Measurements from ENCODE around the gene MED26.

The MED26 gene

DNA sequence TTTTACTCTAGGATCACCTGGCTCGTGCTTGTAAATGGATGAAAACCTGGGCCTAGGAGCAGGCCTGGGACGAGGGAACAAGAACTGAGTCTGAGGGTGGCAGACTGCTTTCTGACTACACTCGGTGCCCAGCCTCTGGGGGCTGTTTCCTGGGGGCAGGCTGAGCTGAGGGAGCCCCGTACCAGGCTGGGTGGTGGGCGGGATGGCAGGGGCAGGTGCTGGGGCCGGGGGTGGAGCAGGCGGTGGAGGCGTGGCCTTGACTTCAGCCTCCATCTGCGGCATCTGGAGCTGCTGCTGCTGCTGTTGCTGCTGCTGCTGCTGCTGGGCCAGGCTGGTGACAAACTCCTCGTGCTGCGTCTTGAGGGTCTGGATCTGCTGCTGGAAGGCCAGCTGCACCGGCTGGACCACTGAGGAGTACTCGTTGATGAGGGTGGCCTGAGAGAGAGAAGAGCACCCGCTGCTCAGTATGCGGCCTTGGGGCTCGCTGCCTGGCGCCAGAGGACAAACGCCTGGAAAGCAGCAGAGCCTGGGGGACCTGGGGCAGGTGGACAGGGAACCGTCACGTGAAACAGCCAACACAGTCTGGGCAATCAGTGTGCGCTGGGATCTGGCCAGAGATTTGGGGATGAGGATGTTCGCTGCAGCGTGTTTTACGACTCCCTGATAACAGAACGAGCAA, 98.4 kb downstream of the MED26 start:
- Histone ChIP-seq H3K27me3 (replicated peaks in 2 of 5; ENCODE audit: control insufficient read depth in 4 of 5, insufficient read depth in 5 of 5, low read length in 4 of 5) (no peaks in the 10 kb centered on the region), H3K4me1 (ENCODE audit: control extremely low read depth in 1 of 4, control insufficient read depth in 4 of 4, insufficient read depth in 4 of 4, low read length in 3 of 4) (no peaks in the 10 kb centered on the region), H3K9me3 (ENCODE audit: control extremely low read depth in 1 of 5, control insufficient read depth in 4 of 5, insufficient read depth in 2 of 5, low read depth in 1 of 5, low read length in 4 of 5) (no peaks in the 10 kb centered on the region), H3K27ac (ENCODE audit: insufficient read depth in 1 of 2, low read depth in 1 of 2, low read length in 2 of 2, poor library complexity in 1 of 2, severe bottlenecking in 2 of 2) (peak overlapping the region in 1 of 2 experiments; percentile 14), H3K4me3 (ENCODE audit: control insufficient read depth in 1 of 7, extremely low read depth in 1 of 7, insufficient read depth in 4 of 7, low read depth in 2 of 7, low read length in 6 of 7) (no peak overlapping the region), H3K36me3 (ENCODE audit: control insufficient read depth in 4 of 4, insufficient read depth in 4 of 4, low read length in 3 of 4) (peaks cover 15 to 96% (median 78%) of the 10 kb centered on the region in 4 experiments)
- ChIA-PET POLR2A (no interaction called here), CTCF (no interaction called here)
- no peak for DNase-seq
- 96% methylated on average over 23 of the region's 25 CpGs for WGBS (ENCODE audit: insufficient coverage)

DNA sequence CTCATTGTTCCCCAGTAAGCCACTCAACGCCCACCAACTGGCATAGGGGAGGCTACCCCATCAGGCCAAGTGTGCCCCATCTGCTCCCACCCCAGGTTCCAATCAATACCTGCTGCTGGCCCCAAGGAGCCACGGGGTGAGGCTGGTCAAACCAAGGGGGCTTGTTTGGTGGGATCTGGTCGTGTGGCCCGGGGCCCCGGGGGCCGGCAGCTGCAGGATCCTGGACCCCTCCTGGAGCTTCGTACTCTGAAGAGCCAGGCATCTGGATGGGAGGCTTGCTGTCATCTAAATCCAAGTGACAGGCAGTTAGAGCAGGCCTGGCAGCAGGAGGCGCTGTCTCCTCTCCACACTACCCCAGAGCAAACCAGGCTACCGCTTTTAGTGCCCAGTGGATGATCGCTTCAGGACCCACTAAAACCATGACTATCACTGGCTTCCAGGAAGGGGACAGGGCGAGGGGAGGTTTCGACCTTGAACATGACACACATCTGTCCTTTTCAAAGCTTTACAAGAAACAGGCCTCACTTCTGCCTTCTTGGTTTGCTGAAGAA, 100.0 kb downstream of the MED26 start:
- 98% methylated on average over 10 of the region's 12 CpGs for WGBS (ENCODE audit: insufficient coverage)
- DNase-seq, result peak; percentile 47 to 70 (median 63)
- CTCF ChIA-PET, result interaction anchor here (0.9 to 1.7 kb wide), 5 partner anchors 9 to 189 kb away, joined by 3 to 6 read pairs (median 3); no protein-coding TSS in a partner anchor

DNA sequence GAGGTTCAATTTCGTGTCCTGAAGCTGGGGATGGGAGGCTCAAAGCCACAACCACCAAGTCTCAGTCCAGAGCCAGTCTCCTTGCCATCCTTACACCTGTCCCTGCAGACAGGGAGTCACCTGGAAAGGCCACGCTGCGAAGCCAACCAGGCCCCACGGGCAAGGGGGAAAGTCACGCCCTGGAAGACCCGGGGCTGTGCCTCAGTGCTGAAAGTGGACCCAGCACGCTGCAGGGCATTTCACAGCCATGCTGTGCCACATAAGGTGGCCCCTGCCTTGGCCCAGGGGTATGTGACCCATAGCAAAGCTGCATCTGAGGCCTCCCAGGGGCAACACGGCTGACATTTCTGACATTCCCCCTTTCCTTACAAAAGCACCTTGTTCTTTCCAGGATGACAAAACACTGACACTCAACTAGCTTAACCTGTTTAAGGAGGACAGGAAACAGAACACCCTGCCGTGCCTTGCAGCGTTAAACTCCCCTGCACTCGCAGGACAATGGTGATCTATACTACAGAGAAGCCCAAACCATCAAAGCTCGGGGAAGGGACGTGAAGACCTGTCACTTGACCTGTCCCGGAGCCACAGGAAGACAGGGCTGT, 100.6 kb downstream of the MED26 start:
- Histone ChIP-seq H3K4me3 (ENCODE audit: control insufficient read depth in 1 of 7, extremely low read depth in 1 of 7, insufficient read depth in 4 of 7, low read depth in 2 of 7, low read length in 6 of 7) (no peak overlapping the region), H3K27me3 (replicated peaks in 2 of 5; ENCODE audit: control insufficient read depth in 4 of 5, insufficient read depth in 5 of 5, low read length in 4 of 5) (no peaks in the 10 kb centered on the region), H3K27ac (ENCODE audit: insufficient read depth in 1 of 2, low read depth in 1 of 2, low read length in 2 of 2, poor library complexity in 1 of 2, severe bottlenecking in 2 of 2) (no peak overlapping the region), H3K9me3 (ENCODE audit: control extremely low read depth in 1 of 5, control insufficient read depth in 4 of 5, insufficient read depth in 2 of 5, low read depth in 1 of 5, low read length in 4 of 5) (no peaks in the 10 kb centered on the region), H3K4me1 (ENCODE audit: control extremely low read depth in 1 of 4, control insufficient read depth in 4 of 4, insufficient read depth in 4 of 4, low read length in 3 of 4) (no peaks in the 10 kb centered on the region), H3K36me3 (ENCODE audit: control insufficient read depth in 4 of 4, insufficient read depth in 4 of 4, low read length in 3 of 4) (peaks cover 15 to 96% (median 76%) of the 10 kb centered on the region in 4 experiments)
- DNase-seq, result no peak
- 90% methylated on average over 12 of the region's 14 CpGs for WGBS (ENCODE audit: insufficient coverage)
- ChIA-PET POLR2A (no interaction called here), CTCF (interaction anchor here (0.7 to 1.7 kb wide), 5 partner anchors 9 to 601 kb away, joined by 3 to 6 read pairs (median 3); no protein-coding TSS in a partner anchor)

More for the DNA sequence above, 100.0 kb downstream of the MED26 start:
- H3K27me3 ChIP-seq (replicated peaks in 2 of 5; ENCODE audit: control insufficient read depth in 4 of 5, insufficient read depth in 5 of 5, low read length in 4 of 5), result no peaks in the 10 kb centered on the region
- H3K36me3 ChIP-seq (ENCODE audit: control insufficient read depth in 4 of 4, insufficient read depth in 4 of 4, low read length in 3 of 4), result peaks cover 15 to 96% (median 76%) of the 10 kb centered on the region in 4 experiments
- POLR2A ChIA-PET, result no interaction called here
- no peak overlapping the region for H3K4me3 ChIP-seq (ENCODE audit: control insufficient read depth in 1 of 7, extremely low read depth in 1 of 7, insufficient read depth in 4 of 7, low read depth in 2 of 7, low read length in 6 of 7)
- H3K4me1 ChIP-seq (ENCODE audit: control extremely low read depth in 1 of 4, control insufficient read depth in 4 of 4, insufficient read depth in 4 of 4, low read length in 3 of 4), result no peaks in the 10 kb centered on the region
- no peak overlapping the region for H3K27ac ChIP-seq (ENCODE audit: insufficient read depth in 1 of 2, low read depth in 1 of 2, low read length in 2 of 2, poor library complexity in 1 of 2, severe bottlenecking in 2 of 2)
- H3K9me3 ChIP-seq (ENCODE audit: control extremely low read depth in 1 of 5, control insufficient read depth in 4 of 5, insufficient read depth in 2 of 5, low read depth in 1 of 5, low read length in 4 of 5), result no peaks in the 10 kb centered on the region

DNA sequence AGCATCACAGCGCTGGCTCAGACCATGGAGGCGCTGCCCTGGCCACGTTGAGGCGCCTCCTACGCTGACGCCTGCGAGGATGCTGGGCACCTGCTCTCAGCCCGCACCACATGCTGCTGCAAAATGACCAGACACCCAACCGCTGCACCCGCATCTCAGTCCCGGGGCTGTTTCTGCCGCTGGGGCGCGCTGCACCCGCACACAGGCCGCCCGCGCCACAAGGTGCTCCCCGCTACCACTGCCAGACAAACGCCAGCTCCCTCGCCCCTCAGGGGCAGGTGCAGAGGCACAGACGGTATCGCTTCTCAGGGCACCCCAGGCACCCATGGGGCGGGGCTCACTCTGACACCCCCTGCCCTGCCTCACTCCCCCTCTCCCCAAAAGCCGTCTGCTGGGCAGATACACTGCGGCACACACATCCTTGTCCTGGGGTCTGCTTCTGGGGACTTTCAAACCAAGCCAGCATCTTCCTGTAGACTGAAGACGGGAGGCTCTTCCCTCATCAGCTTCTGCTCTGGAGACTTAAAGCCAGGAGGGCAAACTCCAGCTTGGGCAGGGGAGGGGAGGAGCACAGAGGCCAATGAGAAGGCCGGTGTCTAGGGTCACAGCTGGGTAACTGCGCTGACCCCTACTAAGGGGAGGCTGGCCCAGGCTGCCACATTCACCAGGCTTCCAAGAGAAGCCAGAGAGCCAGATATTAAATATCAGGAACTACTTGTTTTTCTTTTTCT, 102.1 kb downstream of the MED26 start:
- no peak overlapping the region for H3K4me3 ChIP-seq (ENCODE audit: control insufficient read depth in 1 of 7, extremely low read depth in 1 of 7, insufficient read depth in 4 of 7, low read depth in 2 of 7, low read length in 6 of 7)
- CTCF ChIA-PET, result interaction anchor here (1.2 to 1.6 kb wide), 3 partner anchors 41 to 87 kb away, joined by 3 to 4 read pairs (median 4); no protein-coding TSS in a partner anchor
- H3K4me1 ChIP-seq (ENCODE audit: control extremely low read depth in 1 of 4, control insufficient read depth in 4 of 4, insufficient read depth in 4 of 4, low read length in 3 of 4), result no peaks in the 10 kb centered on the region
- POLR2A ChIA-PET, result no interaction called here
- H3K9me3 ChIP-seq (ENCODE audit: control extremely low read depth in 1 of 5, control insufficient read depth in 4 of 5, insufficient read depth in 2 of 5, low read depth in 1 of 5, low read length in 4 of 5), result no peaks in the 10 kb centered on the region
- no peak overlapping the region for H3K27ac ChIP-seq (ENCODE audit: insufficient read depth in 1 of 2, low read depth in 1 of 2, low read length in 2 of 2, poor library complexity in 1 of 2, severe bottlenecking in 2 of 2)
- DNase-seq, result no peak
- H3K36me3 ChIP-seq (ENCODE audit: control insufficient read depth in 4 of 4, insufficient read depth in 4 of 4, low read length in 3 of 4), result peaks cover 13 to 93% (median 72%) of the 10 kb centered on the region in 4 experiments
- WGBS (ENCODE audit: insufficient coverage), result 98% methylated on average over 29 of the region's 29 CpGs
- no peaks in the 10 kb centered on the region for H3K27me3 ChIP-seq (replicated peaks in 2 of 5; ENCODE audit: control insufficient read depth in 4 of 5, insufficient read depth in 5 of 5, low read length in 4 of 5)

DNA sequence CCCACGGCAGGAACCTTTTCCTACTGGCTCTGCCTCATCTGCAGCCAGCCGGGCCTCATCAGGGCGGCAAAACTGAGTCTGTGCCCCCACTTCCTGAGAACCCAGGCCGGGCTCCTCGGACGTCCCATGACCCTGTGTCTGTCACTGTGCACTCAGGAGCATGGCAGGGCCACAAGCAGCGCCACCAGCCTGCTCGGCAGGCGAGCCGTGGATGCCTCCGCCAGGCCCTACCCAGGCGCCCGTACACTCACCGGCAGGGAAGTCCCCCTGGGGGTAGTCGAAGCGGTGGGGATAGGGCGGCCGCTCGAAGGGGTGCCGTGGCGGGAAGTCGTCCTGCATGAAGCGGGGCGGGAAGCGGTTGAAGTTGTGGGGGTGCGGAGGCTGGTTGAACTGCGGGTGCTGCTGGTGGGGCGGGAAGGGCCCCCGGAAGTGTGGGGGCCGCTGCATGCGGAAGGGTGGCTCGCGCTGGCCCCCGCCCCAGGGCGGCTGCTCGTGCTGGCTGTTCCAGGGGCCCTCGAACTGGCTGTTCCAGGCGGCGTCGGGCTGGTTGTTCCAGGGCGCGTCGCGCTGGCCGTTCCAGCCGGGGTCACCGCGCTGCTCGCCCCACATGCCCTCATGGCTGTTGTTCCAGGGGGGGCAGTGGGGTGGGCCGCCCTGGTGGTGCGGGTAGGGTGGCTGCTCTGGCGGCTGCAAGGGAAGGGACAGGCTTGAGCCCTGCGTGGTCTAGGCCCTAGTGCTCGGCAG, 102.8 kb downstream of the MED26 start:
- peak in 1 of 3 donors; percentile 16 for DNase-seq
- Histone ChIP-seq H3K9me3 (ENCODE audit: control extremely low read depth in 1 of 5, control insufficient read depth in 4 of 5, insufficient read depth in 2 of 5, low read depth in 1 of 5, low read length in 4 of 5) (no peaks in the 10 kb centered on the region), H3K4me3 (ENCODE audit: control insufficient read depth in 1 of 7, extremely low read depth in 1 of 7, insufficient read depth in 4 of 7, low read depth in 2 of 7, low read length in 6 of 7) (no peak overlapping the region), H3K36me3 (ENCODE audit: control insufficient read depth in 4 of 4, insufficient read depth in 4 of 4, low read length in 3 of 4) (peaks cover 13 to 93% (median 72%) of the 10 kb centered on the region in 4 experiments), H3K4me1 (ENCODE audit: control extremely low read depth in 1 of 4, control insufficient read depth in 4 of 4, insufficient read depth in 4 of 4, low read length in 3 of 4) (no peaks in the 10 kb centered on the region), H3K27ac (ENCODE audit: insufficient read depth in 1 of 2, low read depth in 1 of 2, low read length in 2 of 2, poor library complexity in 1 of 2, severe bottlenecking in 2 of 2) (no peak overlapping the region), H3K27me3 (replicated peaks in 2 of 5; ENCODE audit: control insufficient read depth in 4 of 5, insufficient read depth in 5 of 5, low read length in 4 of 5) (no peaks in the 10 kb centered on the region)
- CTCF ChIA-PET, result interaction anchor here (1.6 kb wide), 1 partner anchor 88 kb away, joined by 3 read pairs; no protein-coding TSS in a partner anchor
- POLR2A ChIA-PET, result no interaction called here
- WGBS (ENCODE audit: insufficient coverage), result 97% methylated on average over 49 of the region's 54 CpGs
